Measurements from ENCODE around the gene KIF14. TPM values are rescaled to one million over a fixed set of nuclear protein-coding genes. Genes with fewer than 3 reads are reported as not detected.
"Not testable (repeated sequence)": the region's sequence is repeated elsewhere in the genome, so short reads cannot be mapped to it uniquely, and the experiment has no call there.

Gene KIF14
- total RNA-seq, 4 donors from 2014 or later, result 0.03 to 0.19 (median 0.07) TPM

- Histone ChIP-seq H3K27ac (no peak overlapping the region), H3K9me3 (no peaks in the 10 kb centered on the region), H3K4me3 (no peak overlapping the region), H3K36me3 (no peaks in the 10 kb centered on the region), H3K27me3 (no peaks in the 10 kb centered on the region), H3K4me1 (peaks cover 12% of the 10 kb centered on the region in 2 donors)
- intact Hi-C loops (cut with DNase I; ENCODE audit: low total_unique reads), result no loop called here
- TF ChIP-seq POLR2A (IDR thresholded peaks at IDR 0.05), result no peak
- TF ChIP-seq, protein P1, sequence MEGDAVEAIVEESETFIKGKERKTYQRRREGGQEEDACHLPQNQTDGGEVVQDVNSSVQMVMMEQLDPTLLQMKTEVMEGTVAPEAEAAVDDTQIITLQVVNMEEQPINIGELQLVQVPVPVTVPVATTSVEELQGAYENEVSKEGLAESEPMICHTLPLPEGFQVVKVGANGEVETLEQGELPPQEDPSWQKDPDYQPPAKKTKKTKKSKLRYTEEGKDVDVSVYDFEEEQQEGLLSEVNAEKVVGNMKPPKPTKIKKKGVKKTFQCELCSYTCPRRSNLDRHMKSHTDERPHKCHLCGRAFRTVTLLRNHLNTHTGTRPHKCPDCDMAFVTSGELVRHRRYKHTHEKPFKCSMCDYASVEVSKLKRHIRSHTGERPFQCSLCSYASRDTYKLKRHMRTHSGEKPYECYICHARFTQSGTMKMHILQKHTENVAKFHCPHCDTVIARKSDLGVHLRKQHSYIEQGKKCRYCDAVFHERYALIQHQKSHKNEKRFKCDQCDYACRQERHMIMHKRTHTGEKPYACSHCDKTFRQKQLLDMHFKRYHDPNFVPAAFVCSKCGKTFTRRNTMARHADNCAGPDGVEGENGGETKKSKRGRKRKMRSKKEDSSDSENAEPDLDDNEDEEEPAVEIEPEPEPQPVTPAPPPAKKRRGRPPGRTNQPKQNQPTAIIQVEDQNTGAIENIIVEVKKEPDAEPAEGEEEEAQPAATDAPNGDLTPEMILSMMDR (IDR thresholded peaks at IDR 0.05 in 4 of 5, conservative IDR thresholded peaks at IDR 0.05 in 1 of 5), result no peak
- ATAC-seq (no peak), DNase-seq (no peak)
- in situ Hi-C loops (cut with MboI; ENCODE audit: low sequenced_read_pairs in 4 of 4), result no loop called here
Observed at GRCh38 chr1:200638073-200638472, 17.5 kb upstream of the KIF14 start.

DNA sequence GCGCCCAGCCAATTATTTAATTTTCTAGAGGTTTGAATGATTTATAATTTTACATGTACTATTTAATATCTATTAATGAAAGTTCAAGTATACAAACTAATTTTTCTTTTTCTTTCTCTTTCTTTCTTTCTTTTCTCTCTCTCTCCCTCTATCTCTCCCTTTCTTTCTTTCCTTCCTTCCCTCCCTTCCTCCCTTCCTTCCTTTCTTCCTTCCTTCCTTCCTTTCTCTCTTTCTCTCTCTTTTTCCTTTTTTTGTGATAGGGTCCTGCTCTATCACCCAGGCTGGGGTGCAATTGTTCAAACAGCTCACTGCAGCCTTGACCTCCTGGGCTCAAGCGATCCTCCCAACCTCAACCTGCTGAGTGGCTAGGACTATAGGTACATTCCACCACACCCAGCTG, 16.1 kb upstream of the KIF14 start:
- H3K36me3 ChIP-seq, result no peaks in the 10 kb centered on the region
- in situ Hi-C loops (cut with MboI; ENCODE audit: low sequenced_read_pairs in 4 of 4), result no loop called here
- H3K27ac ChIP-seq, result no peak overlapping the region
- H3K4me3 ChIP-seq, result no peak overlapping the region
- H3K27me3 ChIP-seq, result no peaks in the 10 kb centered on the region
- no peaks in the 10 kb centered on the region for H3K9me3 ChIP-seq
- intact Hi-C loops (cut with DNase I; ENCODE audit: low total_unique reads), result no loop called here
- DNase-seq (no peak), ATAC-seq (no peak)
- TF ChIP-seq, protein P1 (IDR thresholded peaks at IDR 0.05 in 4 of 5, conservative IDR thresholded peaks at IDR 0.05 in 1 of 5), result no peak
- TF ChIP-seq POLR2A (IDR thresholded peaks at IDR 0.05), result no peak
- peaks cover 12% of the 10 kb centered on the region in 2 donors for H3K4me1 ChIP-seq

GRCh38 chr1:200634261-200635122, 13.9 kb upstream of the KIF14 start:
- Histone ChIP-seq H3K36me3 (no peaks in the 10 kb centered on the region), H3K4me1 (no peaks in the 10 kb centered on the region), H3K27me3 (no peaks in the 10 kb centered on the region), H3K4me3 (no peak overlapping the region), H3K27ac (no peak overlapping the region), H3K9me3 (no peaks in the 10 kb centered on the region)
- intact Hi-C loops (cut with DNase I; ENCODE audit: low total_unique reads), result no loop called here
- DNase-seq (no peak), ATAC-seq (no peak)
- in situ Hi-C loops (cut with MboI; ENCODE audit: low sequenced_read_pairs in 4 of 4), result no loop called here
- TF ChIP-seq, protein P1 (IDR thresholded peaks at IDR 0.05 in 4 of 5, conservative IDR thresholded peaks at IDR 0.05 in 1 of 5), result no peak
- TF ChIP-seq POLR2A (IDR thresholded peaks at IDR 0.05), result no peak

DNA sequence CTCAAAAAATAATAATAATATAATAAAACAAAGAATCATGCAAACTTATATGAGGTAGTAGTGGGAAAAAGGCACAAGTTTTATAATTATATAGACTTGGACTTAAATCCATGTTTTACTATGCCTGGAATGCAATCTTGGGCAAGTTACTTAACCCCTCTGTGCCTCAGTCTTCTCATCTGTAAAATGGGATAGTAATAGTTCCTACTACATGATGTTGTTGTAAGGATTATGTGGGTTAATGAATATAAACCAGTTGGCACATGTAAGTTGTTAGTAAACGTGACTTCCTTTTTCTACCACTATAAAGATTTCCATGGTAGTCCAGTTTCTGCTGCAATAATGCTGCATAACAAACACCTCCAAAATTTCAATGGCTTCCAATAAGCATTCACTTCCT, 10.8 kb upstream of the KIF14 start:
- intact Hi-C loops (cut with DNase I; ENCODE audit: low total_unique reads) (no loop called here), in situ Hi-C loops (cut with MboI; ENCODE audit: low sequenced_read_pairs in 4 of 4) (no loop called here)
- ATAC-seq, result no peak

DNA sequence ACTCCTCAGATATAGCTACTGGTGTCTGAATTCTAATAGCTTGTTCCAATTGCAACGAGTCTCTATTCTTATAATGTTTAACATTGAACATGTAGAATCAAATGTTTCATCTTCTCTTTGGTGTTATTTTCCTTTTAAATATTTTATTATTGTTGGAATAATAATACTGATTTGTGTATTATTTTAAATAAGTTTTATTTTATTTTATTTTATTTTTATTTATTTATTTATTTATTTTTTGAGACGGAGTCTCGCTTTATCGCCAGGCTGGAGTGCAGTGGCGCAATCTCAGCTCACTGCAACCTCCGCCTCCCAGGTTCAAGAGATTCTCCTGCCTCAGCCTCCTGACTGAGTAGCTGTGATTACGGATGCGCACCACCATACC, 10.0 kb upstream of the KIF14 start:
- H3K36me3 ChIP-seq; ATAC-seq; H3K27me3 ChIP-seq; H3K4me1 ChIP-seq; H3K9me3 ChIP-seq; H3K27ac ChIP-seq; DNase-seq; H3K4me3 ChIP-seq; intact Hi-C loops (cut with DNase I; ENCODE audit: low total_unique reads); in situ Hi-C loops (cut with MboI; ENCODE audit: low sequenced_read_pairs in 4 of 4): not testable (repeated sequence)

More for the DNA sequence above, 10.8 kb upstream of the KIF14 start:
- Histone ChIP-seq H3K36me3 (no peaks in the 10 kb centered on the region), H3K4me1 (no peaks in the 10 kb centered on the region), H3K27ac (no peak overlapping the region), H3K4me3 (no peak overlapping the region), H3K9me3 (no peaks in the 10 kb centered on the region), H3K27me3 (no peaks in the 10 kb centered on the region)
- no peak for TF ChIP-seq POLR2A (IDR thresholded peaks at IDR 0.05)
- TF ChIP-seq, protein P1 (IDR thresholded peaks at IDR 0.05 in 4 of 5, conservative IDR thresholded peaks at IDR 0.05 in 1 of 5), result no peak
- DNase-seq, result no peak
